Nephron (organoid): ENCODE measurements around the gene KRT32.

Experiments
- H3K27ac Mint-ChIP-seq, 3 experiments: 2 replicates each; pipeline ENCODE4 v1.8.0; 2020; ENCODE audit warnings: mixed read lengths in 3 of 3, mild to moderate bottlenecking in 2 of 3, moderate library complexity in 1 of 3
- H3K27me3 Mint-ChIP-seq: 2 replicates; pipeline ENCODE4 v1.8.0; 2021; ENCODE audit warnings: low read depth, mild to moderate bottlenecking, moderate library complexity, mixed read lengths
- H3K36me3 Mint-ChIP-seq: 2 replicates; pipeline ENCODE4 v1.8.0; 2020; ENCODE audit warnings: low read depth, mixed read lengths
- H3K4me1 Mint-ChIP-seq: 2 replicates; pipeline ENCODE4 v1.8.0; 2020; ENCODE audit warnings: mixed read lengths
- H3K4me3 Mint-ChIP-seq, 3 experiments: 2 replicates each; pipeline ENCODE4 v1.8.0; 2020; ENCODE audit warnings: mild to moderate bottlenecking in 3 of 3, mixed read lengths in 3 of 3, moderate library complexity in 2 of 3
- H3K9me3 Mint-ChIP-seq: 2 replicates; pipeline ENCODE4 v1.8.0; 2020; ENCODE audit warnings: mixed read lengths
- TF ChIP-seq, protein P1 (sequence below), 3 experiments: fragments of 200-600 bp; sonication (generic); IDR thresholded peaks; one replicate each; pipeline ENCODE4 v1.5.0; 2021; ENCODE audit warnings: antibody characterized with exemption in 3 of 3; ENCODE audit not compliant: unreplicated experiment in 3 of 3

KRT32 gene

DNA sequence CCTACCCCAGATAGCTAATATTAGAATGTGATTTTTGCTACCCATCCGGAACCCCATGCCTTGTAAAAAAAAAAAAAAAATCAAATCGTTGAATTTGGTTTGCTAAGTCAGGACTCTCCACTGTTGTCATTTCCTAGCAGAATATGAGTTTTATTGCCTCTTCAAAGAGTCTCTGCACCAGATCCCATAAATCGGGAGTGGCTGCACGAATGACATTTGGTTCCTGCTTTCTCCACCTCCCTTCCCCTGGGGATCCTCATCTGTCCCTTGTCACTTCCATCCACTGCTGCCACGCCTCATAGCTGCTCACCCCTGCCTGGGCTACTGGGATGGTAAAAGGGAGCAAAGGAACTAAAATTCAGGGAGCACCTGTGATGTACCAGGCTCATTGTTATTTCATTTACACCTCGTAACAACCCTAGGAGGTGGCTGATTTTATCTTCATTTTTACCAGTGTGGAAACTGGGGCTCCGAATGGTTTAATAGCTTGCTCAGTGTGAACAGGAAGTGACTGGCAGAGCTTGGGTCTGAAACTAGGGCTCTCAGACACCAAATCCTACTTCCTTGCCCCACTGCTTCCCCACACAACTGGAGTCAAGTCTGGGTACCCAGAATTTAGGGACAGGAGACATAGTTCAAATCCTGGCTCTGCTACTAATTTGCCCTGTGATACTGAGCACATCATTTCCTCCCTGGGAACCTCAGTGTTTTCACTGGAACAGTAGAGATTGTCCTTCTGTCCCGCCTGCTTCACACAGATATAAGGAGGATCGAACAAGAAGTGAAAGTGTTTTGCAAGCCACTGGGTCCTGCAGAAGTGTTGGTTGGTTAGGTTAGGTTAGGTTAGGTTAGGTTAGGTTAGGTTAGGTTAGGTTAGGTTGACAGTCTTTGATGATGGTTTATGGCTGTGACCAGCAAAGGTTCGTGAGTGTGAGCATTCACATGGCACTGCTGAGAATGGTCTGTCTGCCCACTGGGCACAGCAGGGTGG, 23.1 kb upstream of the KRT32 start:
- no peak overlapping the region for H3K4me3 Mint-ChIP-seq
- TF ChIP-seq, protein P1, sequence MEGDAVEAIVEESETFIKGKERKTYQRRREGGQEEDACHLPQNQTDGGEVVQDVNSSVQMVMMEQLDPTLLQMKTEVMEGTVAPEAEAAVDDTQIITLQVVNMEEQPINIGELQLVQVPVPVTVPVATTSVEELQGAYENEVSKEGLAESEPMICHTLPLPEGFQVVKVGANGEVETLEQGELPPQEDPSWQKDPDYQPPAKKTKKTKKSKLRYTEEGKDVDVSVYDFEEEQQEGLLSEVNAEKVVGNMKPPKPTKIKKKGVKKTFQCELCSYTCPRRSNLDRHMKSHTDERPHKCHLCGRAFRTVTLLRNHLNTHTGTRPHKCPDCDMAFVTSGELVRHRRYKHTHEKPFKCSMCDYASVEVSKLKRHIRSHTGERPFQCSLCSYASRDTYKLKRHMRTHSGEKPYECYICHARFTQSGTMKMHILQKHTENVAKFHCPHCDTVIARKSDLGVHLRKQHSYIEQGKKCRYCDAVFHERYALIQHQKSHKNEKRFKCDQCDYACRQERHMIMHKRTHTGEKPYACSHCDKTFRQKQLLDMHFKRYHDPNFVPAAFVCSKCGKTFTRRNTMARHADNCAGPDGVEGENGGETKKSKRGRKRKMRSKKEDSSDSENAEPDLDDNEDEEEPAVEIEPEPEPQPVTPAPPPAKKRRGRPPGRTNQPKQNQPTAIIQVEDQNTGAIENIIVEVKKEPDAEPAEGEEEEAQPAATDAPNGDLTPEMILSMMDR (IDR thresholded peaks at IDR 0.05; ENCODE audit: unreplicated experiment in 3 of 3) = no peak
- H3K4me1 Mint-ChIP-seq = peaks cover 28% of the 10 kb centered on the region
- H3K36me3 Mint-ChIP-seq = no peaks in the 10 kb centered on the region
- H3K27me3 Mint-ChIP-seq = peaks cover 25% of the 10 kb centered on the region
- no peak overlapping the region for H3K27ac Mint-ChIP-seq
- no peaks in the 10 kb centered on the region for H3K9me3 Mint-ChIP-seq

DNA sequence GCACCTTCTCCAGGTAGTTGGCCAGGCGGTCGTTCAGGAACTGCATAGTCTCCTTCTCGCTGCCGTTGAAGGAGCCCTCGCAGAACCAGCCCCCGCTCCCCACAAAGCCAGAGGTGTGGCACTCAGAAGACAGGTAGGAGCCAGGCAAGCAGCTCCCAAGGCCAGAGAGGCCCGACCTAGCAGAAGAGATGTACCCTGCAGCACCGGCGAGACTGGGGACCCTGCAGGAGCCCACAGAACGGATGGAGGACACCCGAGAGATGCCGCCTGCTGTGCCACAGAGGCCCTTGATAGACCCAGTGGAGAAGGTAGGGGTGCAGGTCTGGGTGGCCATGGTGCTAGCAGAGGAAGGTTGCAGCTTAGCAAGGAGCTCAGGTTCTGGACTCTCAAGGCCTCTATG, 22.3 kb upstream of the KRT32 start, which contains the start of gene KRT36:
Gene KRT36 (minus strand): TSS at position 380 of the 400 bp plus-strand sequence. CDS start 46 bp downstream, at position 334.
- Mint-ChIP-seq H3K9me3 (no peaks in the 10 kb centered on the region), H3K27me3 (peaks cover 24% of the 10 kb centered on the region), H3K36me3 (no peaks in the 10 kb centered on the region), H3K4me3 (no peak within 1 kb of the TSS), H3K27ac (no peak within 1 kb of the TSS), H3K4me1 (peaks cover 20% of the 10 kb centered on the region)
- TF ChIP-seq, protein P1 (IDR thresholded peaks at IDR 0.05; ENCODE audit: unreplicated experiment in 3 of 3) = no peak

GRCh38 chr17:41486809-41487530, 19.8 kb upstream of the KRT32 start:
- H3K4me3 Mint-ChIP-seq = no peak overlapping the region
- no peaks in the 10 kb centered on the region for H3K36me3 Mint-ChIP-seq
- no peaks in the 10 kb centered on the region for H3K9me3 Mint-ChIP-seq
- no peaks in the 10 kb centered on the region for H3K4me1 Mint-ChIP-seq
- H3K27ac Mint-ChIP-seq = no peak overlapping the region
- TF ChIP-seq, protein P1 (IDR thresholded peaks at IDR 0.05; ENCODE audit: unreplicated experiment in 3 of 3) = peak in 1 of 3 experiments; percentile 30
- peaks cover 17% of the 10 kb centered on the region for H3K27me3 Mint-ChIP-seq

DNA sequence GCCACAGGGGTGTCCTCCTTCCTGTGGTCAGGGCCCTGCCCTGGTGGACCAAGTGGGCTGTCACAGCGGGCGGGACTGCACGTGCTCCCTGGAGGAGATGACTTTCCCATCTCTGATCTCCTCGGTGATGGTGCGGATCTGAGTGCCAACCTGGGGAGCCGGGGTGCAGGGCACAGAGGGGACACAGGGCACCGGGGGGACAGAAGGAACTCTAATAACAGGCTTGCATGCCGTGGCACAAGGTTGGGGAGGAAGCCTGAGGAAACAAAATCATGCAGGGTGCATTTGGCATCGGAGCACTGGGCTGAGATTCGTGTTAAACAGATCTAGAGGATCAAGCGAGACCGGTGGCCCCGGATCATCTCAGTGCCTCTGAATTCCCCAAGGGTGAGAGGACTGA, 19.1 kb upstream of the KRT32 start:
- TF ChIP-seq, protein P1 (IDR thresholded peaks at IDR 0.05; ENCODE audit: unreplicated experiment in 3 of 3) = no peak
- Mint-ChIP-seq H3K36me3 (no peaks in the 10 kb centered on the region), H3K27me3 (peaks cover 17% of the 10 kb centered on the region)

DNA sequence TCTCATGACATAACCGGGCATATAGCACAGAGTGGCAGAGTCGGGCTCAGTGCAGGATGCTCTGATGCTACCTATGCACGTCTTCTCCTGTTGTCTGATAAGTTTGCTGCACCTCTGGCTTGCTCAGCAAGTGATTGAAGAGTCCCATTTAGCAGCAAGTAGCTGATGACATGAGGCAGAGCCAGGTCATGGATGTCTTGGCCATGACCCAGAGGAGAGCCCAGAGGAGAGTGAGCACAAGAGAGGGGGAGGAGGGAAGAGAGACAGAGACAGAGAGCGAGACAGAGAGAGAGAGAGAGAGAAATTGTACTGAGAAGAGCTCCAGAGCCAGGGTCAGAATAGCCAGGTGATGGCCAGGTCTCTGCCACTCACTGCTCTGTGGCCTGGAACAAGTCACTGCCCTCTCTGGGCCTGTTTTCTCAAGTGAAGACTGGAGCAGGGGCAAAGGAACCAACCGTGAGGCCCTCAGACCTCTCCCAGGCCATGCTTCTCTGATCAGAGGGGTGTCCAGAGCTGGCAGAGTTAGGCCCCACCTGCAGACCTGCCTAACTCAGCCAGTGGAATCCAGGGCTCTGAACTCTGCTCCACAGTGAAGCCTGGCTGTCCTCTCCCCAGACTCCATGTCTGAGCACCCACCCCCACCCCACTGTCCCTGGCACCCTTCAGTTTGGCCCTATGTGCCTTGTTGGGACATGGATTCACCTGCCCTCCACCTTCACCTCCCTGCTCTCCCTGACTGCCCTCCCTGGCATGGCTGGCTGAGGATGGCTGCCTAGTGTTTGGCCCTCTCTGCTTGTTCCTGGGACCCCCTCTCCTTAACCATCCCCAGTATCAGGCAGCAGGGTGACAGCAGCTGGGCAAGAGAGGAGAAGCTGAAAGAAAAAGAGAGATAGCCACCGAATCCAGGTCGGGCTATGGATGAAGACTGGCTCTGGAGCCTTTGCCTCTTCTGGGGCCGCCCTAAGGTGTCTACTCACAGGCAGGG, 18.0 kb upstream of the KRT32 start:
- H3K4me3 Mint-ChIP-seq = no peak overlapping the region
- no peaks in the 10 kb centered on the region for H3K9me3 Mint-ChIP-seq
- no peaks in the 10 kb centered on the region for H3K4me1 Mint-ChIP-seq
- H3K27ac Mint-ChIP-seq = no peak overlapping the region
- TF ChIP-seq, protein P1 (IDR thresholded peaks at IDR 0.05; ENCODE audit: unreplicated experiment in 3 of 3) = no peak
- H3K27me3 Mint-ChIP-seq = peaks cover 12% of the 10 kb centered on the region
- H3K36me3 Mint-ChIP-seq = no peaks in the 10 kb centered on the region

More for the DNA sequence above, 19.1 kb upstream of the KRT32 start:
- H3K9me3 Mint-ChIP-seq = no peaks in the 10 kb centered on the region
- H3K4me1 Mint-ChIP-seq = no peaks in the 10 kb centered on the region
- no peak overlapping the region for H3K27ac Mint-ChIP-seq
- no peak overlapping the region for H3K4me3 Mint-ChIP-seq
